Osteocyte (in vitro differentiated cells): ENCODE measurements around the gene MYO1D. TPM values are rescaled to one million over a fixed set of nuclear protein-coding genes. Genes with fewer than 3 reads are reported as not detected.
A peak's percentile ranks its signal among the peaks of the same experiment; 100 is the strongest.

Experiments
- DNase-seq: peaks from one replicate; pipeline ENCODE4 v3.0.0; 2021; ENCODE audit warnings: mixed read lengths; ENCODE audit not compliant: unreplicated experiment; ENCODE audit errors: extremely low spot score
- H3K27ac Mint-ChIP-seq: one replicate; pipeline ENCODE4 v1.8.0; 2021; ENCODE audit warnings: mild to moderate bottlenecking, mixed read lengths; ENCODE audit not compliant: unreplicated experiment
- H3K27me3 Mint-ChIP-seq: one replicate; pipeline ENCODE4 v1.8.0; 2021; ENCODE audit warnings: mixed read lengths; ENCODE audit not compliant: unreplicated experiment
- H3K36me3 Mint-ChIP-seq: one replicate; pipeline ENCODE4 v1.8.0; 2021; ENCODE audit warnings: mixed read lengths; ENCODE audit not compliant: unreplicated experiment
- H3K4me1 Mint-ChIP-seq: one replicate; pipeline ENCODE4 v1.8.0; 2021; ENCODE audit warnings: mixed read lengths; ENCODE audit not compliant: unreplicated experiment
- H3K4me3 Mint-ChIP-seq: one replicate; pipeline ENCODE4 v1.8.0; 2021; ENCODE audit warnings: mild to moderate bottlenecking, moderate library complexity, mixed read lengths; ENCODE audit not compliant: unreplicated experiment
- H3K9me3 Mint-ChIP-seq: one replicate; pipeline ENCODE4 v1.8.0; 2021; ENCODE audit warnings: mixed read lengths; ENCODE audit not compliant: unreplicated experiment
- CTCF ChIP-seq: fragments of 200-600 bp; sonication (generic); IDR thresholded peaks from 2 replicates; pipeline ENCODE4 v1.5.0; 2021; ENCODE audit warnings: antibody characterized with exemption, mild to moderate bottlenecking, moderate library complexity
- total RNA-seq: library from RNA; stranded (reverse); gene quantifications from 2 replicates; pipeline ENCODE4 v1.2.1, GENCODE V29; 2021

Gene MYO1D
- total RNA-seq, 1 donor from 2014 or later, result 19.1 TPM

- peaks cover 11% of the 10 kb centered on the region for H3K27me3 Mint-ChIP-seq
- H3K4me1 Mint-ChIP-seq, result peaks cover 7% of the 10 kb centered on the region
- no peak overlapping the region for H3K27ac Mint-ChIP-seq
- no peak for TF ChIP-seq CTCF
- H3K36me3 Mint-ChIP-seq, result no peaks in the 10 kb centered on the region
- no peak for DNase-seq
- H3K4me3 Mint-ChIP-seq, result no peak overlapping the region
- H3K9me3 Mint-ChIP-seq, result no peaks in the 10 kb centered on the region
These were observed 36.7 kb upstream of the MYO1D start for GRCh38 chr17:32913593-32913992.

- H3K27ac Mint-ChIP-seq, result no peak overlapping the region
- H3K27me3 Mint-ChIP-seq, result peaks cover 11% of the 10 kb centered on the region
These were observed 35.4 kb upstream of the MYO1D start for GRCh38 chr17:32912218-32912897.

GRCh38 chr17:32910769-32911168 is 33.8 kb upstream of the MYO1D start:
- Mint-ChIP-seq H3K27me3 (peaks cover 6% of the 10 kb centered on the region), H3K27ac (no peak overlapping the region), H3K4me3 (no peak overlapping the region), H3K9me3 (no peaks in the 10 kb centered on the region), H3K4me1 (peaks cover 7% of the 10 kb centered on the region), H3K36me3 (no peaks in the 10 kb centered on the region)
- TF ChIP-seq CTCF, result no peak
- no peak for DNase-seq

More at GRCh38 chr17:32912218-32912897, 35.4 kb upstream of the MYO1D start:
- Mint-ChIP-seq H3K9me3 (no peaks in the 10 kb centered on the region), H3K36me3 (no peaks in the 10 kb centered on the region), H3K4me3 (no peak overlapping the region), H3K4me1 (peaks cover 7% of the 10 kb centered on the region)
- TF ChIP-seq CTCF, result no peak
- no peak for DNase-seq

GRCh38 chr17:32909787-32910369 is 33.0 kb upstream of the MYO1D start:
- no peak overlapping the region for H3K4me3 Mint-ChIP-seq
- H3K36me3 Mint-ChIP-seq, result no peaks in the 10 kb centered on the region
- H3K4me1 Mint-ChIP-seq, result peaks cover 7% of the 10 kb centered on the region
- H3K27me3 Mint-ChIP-seq, result peaks cover 3% of the 10 kb centered on the region
- no peak for DNase-seq
- no peaks in the 10 kb centered on the region for H3K9me3 Mint-ChIP-seq
- H3K27ac Mint-ChIP-seq, result no peak overlapping the region
- peak; percentile 71 for TF ChIP-seq CTCF

GRCh38 chr17:32907583-32907982 is 30.7 kb upstream of the MYO1D start:
- H3K27ac Mint-ChIP-seq, result no peak overlapping the region
- H3K9me3 Mint-ChIP-seq, result no peaks in the 10 kb centered on the region
- H3K4me1 Mint-ChIP-seq, result peaks cover 7% of the 10 kb centered on the region
- no peak for TF ChIP-seq CTCF
- H3K4me3 Mint-ChIP-seq, result no peak overlapping the region
- peaks cover 14% of the 10 kb centered on the region for H3K27me3 Mint-ChIP-seq
- no peaks in the 10 kb centered on the region for H3K36me3 Mint-ChIP-seq
- no peak for DNase-seq
